Suprapubic skin (tissue), 4 donors: ENCODE measurements around the gene MAD1L1. TPM values are rescaled to one million over a fixed set of nuclear protein-coding genes. Genes with fewer than 3 reads are reported as not detected.

Experiments
- DNase-seq, 2 donors: peaks; one replicate each; pipeline ENCODE4 v3.0.0-alpha.2; 2019; ENCODE audit warnings: low spot score in 2 of 2
- H3K27ac ChIP-seq: fragments of 200-600 bp; sonication (generic); one replicate; pipeline ENCODE4 v1.5.1; 2019
- H3K27me3 ChIP-seq: fragments of 200-600 bp; sonication (generic); one replicate; pipeline ENCODE4 v1.5.1; 2019
- H3K36me3 ChIP-seq: fragments of 200-600 bp; sonication (generic); one replicate; pipeline ENCODE4 v1.5.1; 2019
- H3K4me1 ChIP-seq: fragments of 200-600 bp; sonication (generic); one replicate; pipeline ENCODE4 v1.5.1; 2019
- H3K4me3 ChIP-seq: fragments of 200-600 bp; sonication (generic); one replicate; pipeline ENCODE4 v1.5.1; 2019; ENCODE audit warnings: mild to moderate bottlenecking
- H3K9me3 ChIP-seq: fragments of 200-600 bp; sonication (generic); one replicate; pipeline ENCODE4 v1.5.1; 2019
- EP300 ChIP-seq: sonication (generic); formaldehyde crosslinking; IDR thresholded peaks from one replicate; pipeline ENCODE4 v1.6.1; 2017; ENCODE audit warnings: antibody characterized with exemption
- POLR2A ChIP-seq, 2 donors: fragments of 450-650 bp; IDR thresholded peaks; one replicate each; pipeline ENCODE4 v1.6.1; 2017; ENCODE audit warnings: antibody characterized with exemption in 2 of 2, mild to moderate bottlenecking in 2 of 2, moderate library complexity in 2 of 2
- POLR2AphosphoS5 ChIP-seq, 3 donors: sonication (generic); formaldehyde crosslinking; IDR thresholded peaks; one replicate each; pipeline ENCODE4 v1.6.1; 2017; ENCODE audit warnings: antibody characterized with exemption in 3 of 3
- WGBS: methylation state at CpG from one replicate; pipeline ENCODE4 v1.1.5; 2018; 5-methylcytosine and 5-hydroxymethylcytosine counted together
- total RNA-seq, 4 donors: library from RNA; depleted of rRNA; stranded (reverse); fragments of >200 nt; gene quantifications; one replicate each; pipeline ENCODE4 v1.1.0, GENCODE V29; 2016
- TF ChIP-seq, protein P1 (sequence below), 2 donors: fragments of 200-600 bp in 1 of 2; fragments of 450-650 bp in 1 of 2; sonication (generic) in 1 of 2; IDR thresholded peaks; one replicate each; pipeline ENCODE4 v1.5.1; 2016 to 2019; ENCODE audit warnings: antibody characterized with exemption in 2 of 2, mild to moderate bottlenecking in 1 of 2, moderate library complexity in 1 of 2

The MAD1L1 gene
- total RNA-seq, 4 donors from 2014 or later, result 53.2 to 69.8 (median 62.2) TPM

- TF ChIP-seq EP300 (no peak), POLR2AphosphoS5 (IDR thresholded peaks at IDR 0.05) (no peak), POLR2A (IDR thresholded peaks at IDR 0.05) (no peak)
- TF ChIP-seq, protein P1, sequence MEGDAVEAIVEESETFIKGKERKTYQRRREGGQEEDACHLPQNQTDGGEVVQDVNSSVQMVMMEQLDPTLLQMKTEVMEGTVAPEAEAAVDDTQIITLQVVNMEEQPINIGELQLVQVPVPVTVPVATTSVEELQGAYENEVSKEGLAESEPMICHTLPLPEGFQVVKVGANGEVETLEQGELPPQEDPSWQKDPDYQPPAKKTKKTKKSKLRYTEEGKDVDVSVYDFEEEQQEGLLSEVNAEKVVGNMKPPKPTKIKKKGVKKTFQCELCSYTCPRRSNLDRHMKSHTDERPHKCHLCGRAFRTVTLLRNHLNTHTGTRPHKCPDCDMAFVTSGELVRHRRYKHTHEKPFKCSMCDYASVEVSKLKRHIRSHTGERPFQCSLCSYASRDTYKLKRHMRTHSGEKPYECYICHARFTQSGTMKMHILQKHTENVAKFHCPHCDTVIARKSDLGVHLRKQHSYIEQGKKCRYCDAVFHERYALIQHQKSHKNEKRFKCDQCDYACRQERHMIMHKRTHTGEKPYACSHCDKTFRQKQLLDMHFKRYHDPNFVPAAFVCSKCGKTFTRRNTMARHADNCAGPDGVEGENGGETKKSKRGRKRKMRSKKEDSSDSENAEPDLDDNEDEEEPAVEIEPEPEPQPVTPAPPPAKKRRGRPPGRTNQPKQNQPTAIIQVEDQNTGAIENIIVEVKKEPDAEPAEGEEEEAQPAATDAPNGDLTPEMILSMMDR (IDR thresholded peaks at IDR 0.05), result no peak
- Histone ChIP-seq H3K4me1 (peaks cover 11% of the 10 kb centered on the region), H3K36me3 (no peaks in the 10 kb centered on the region), H3K27ac (no peak overlapping the region), H3K27me3 (no peaks in the 10 kb centered on the region), H3K4me3 (no peak overlapping the region), H3K9me3 (no peaks in the 10 kb centered on the region)
- DNase-seq, result no peak
- WGBS, result 85% methylated on average over 16 of the region's 18 CpGs
Measured at GRCh38 chr7:1910827-1911226, 321.9 kb downstream of the MAD1L1 start.

DNA sequence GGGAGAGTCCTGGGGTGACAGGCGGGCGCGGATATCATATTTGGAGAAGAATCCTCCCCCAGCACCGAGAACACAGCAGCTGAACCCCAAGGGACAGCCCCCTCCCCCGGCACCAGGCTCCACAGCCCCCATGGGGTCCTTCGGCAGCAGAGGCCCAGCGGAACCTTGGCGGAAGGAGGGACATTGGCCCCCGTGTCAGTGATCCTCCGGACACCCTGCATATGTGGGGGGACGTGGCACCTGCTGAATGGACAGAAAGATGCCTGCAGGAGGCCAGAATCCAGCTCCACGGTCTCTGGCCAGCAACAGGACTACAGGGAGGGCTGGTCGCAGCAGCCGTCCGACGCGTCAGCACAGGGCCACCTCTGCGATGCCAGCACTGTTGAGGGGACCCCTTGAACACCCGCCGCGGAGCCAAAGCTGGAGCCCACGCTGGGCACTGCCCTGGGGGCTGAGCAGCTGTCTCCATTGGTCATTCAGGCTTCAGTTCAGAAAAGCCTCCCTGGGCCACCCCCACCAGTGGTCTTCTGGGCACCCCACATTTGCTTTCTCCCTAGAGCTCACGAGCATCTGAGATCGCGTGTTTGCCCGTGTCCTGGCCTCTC, 322.6 kb downstream of the MAD1L1 start:
- no peaks in the 10 kb centered on the region for H3K9me3 ChIP-seq
- no peak for DNase-seq
- 95% methylated on average over 22 of the region's 26 CpGs for WGBS
- H3K4me3 ChIP-seq, result no peak overlapping the region
- TF ChIP-seq, protein P1 (IDR thresholded peaks at IDR 0.05), result no peak
- TF ChIP-seq EP300 (no peak), POLR2AphosphoS5 (IDR thresholded peaks at IDR 0.05) (no peak), POLR2A (IDR thresholded peaks at IDR 0.05) (no peak)
- no peak overlapping the region for H3K27ac ChIP-seq
- H3K27me3 ChIP-seq, result no peaks in the 10 kb centered on the region
- H3K4me1 ChIP-seq, result peaks cover 8% of the 10 kb centered on the region
- no peaks in the 10 kb centered on the region for H3K36me3 ChIP-seq

- TF ChIP-seq POLR2A (IDR thresholded peaks at IDR 0.05), result no peak
- TF ChIP-seq, protein P1 (IDR thresholded peaks at IDR 0.05), result no peak
- no peak for TF ChIP-seq EP300
- TF ChIP-seq POLR2AphosphoS5 (IDR thresholded peaks at IDR 0.05), result no peak
- peaks cover 4% of the 10 kb centered on the region for H3K4me1 ChIP-seq
- no peak overlapping the region for H3K4me3 ChIP-seq
- H3K9me3 ChIP-seq, result no peaks in the 10 kb centered on the region
- DNase-seq, result no peak
- no peak overlapping the region for H3K27ac ChIP-seq
- no peaks in the 10 kb centered on the region for H3K27me3 ChIP-seq
- no peaks in the 10 kb centered on the region for H3K36me3 ChIP-seq
- 90% methylated on average over 2 of the region's 15 CpGs for WGBS
Measured at GRCh38 chr7:1909476-1909875, 323.3 kb downstream of the MAD1L1 start.

GRCh38 chr7:1908823-1909420, 323.8 kb downstream of the MAD1L1 start:
- Histone ChIP-seq H3K9me3 (no peaks in the 10 kb centered on the region), H3K27me3 (no peaks in the 10 kb centered on the region), H3K4me1 (peaks cover under 1% of the 10 kb centered on the region), H3K4me3 (no peak overlapping the region), H3K27ac (no peak overlapping the region), H3K36me3 (no peaks in the 10 kb centered on the region)
- DNase-seq, result no peak
- 87% methylated on average over 23 of the region's 24 CpGs for WGBS
- TF ChIP-seq, protein P1 (IDR thresholded peaks at IDR 0.05), result no peak
- TF ChIP-seq POLR2A (IDR thresholded peaks at IDR 0.05), result no peak
- no peak for TF ChIP-seq EP300
- TF ChIP-seq POLR2AphosphoS5 (IDR thresholded peaks at IDR 0.05), result no peak

GRCh38 chr7:1907751-1908365, 324.9 kb downstream of the MAD1L1 start:
- Histone ChIP-seq H3K36me3 (no peaks in the 10 kb centered on the region), H3K4me3 (no peak overlapping the region), H3K27me3 (no peaks in the 10 kb centered on the region), H3K4me1 (no peaks in the 10 kb centered on the region), H3K9me3 (no peaks in the 10 kb centered on the region), H3K27ac (no peak overlapping the region)
- WGBS, result 92% methylated on average over 12 of the region's 22 CpGs
- DNase-seq, result no peak
- no peak for TF ChIP-seq EP300
- TF ChIP-seq, protein P1 (IDR thresholded peaks at IDR 0.05), result no peak
- TF ChIP-seq POLR2AphosphoS5 (IDR thresholded peaks at IDR 0.05), result no peak
- TF ChIP-seq POLR2A (IDR thresholded peaks at IDR 0.05), result no peak
